ENCODE results near the gene UGT3A2. TPM values are rescaled to one million over a fixed set of nuclear protein-coding genes. Genes with fewer than 3 reads are reported as not detected.

Gene UGT3A2
- total RNA-seq, 1 experiment from 2014 or later, result not detected

- Histone ChIP-seq H3K4me2 (no peak overlapping the region), H3K27ac (no peak overlapping the region), H3K9me3 (ENCODE audit: insufficient read depth, low read depth) (no peaks in the 10 kb centered on the region), H3K79me2 (ENCODE audit: low read depth) (no peaks in the 10 kb centered on the region), H3K36me3 (ENCODE audit: low read depth) (peaks cover 10% of the 10 kb centered on the region; the same call in 1 of the 2 replicates), H3K27me3 (ENCODE audit: insufficient read depth, low read depth) (no peaks in the 10 kb centered on the region), H3K4me3 (no peak overlapping the region), H3F3A (ENCODE audit: insufficient read depth, low read depth) (no peaks in the 10 kb centered on the region), H3K9me2 (ENCODE audit: insufficient read depth) (no peaks in the 10 kb centered on the region), H2AFZ (no peak overlapping the region), H4K20me1 (ENCODE audit: insufficient read depth) (no peaks in the 10 kb centered on the region), H3K4me1 (replicated peaks; ENCODE audit: insufficient read depth) (no peaks in the 10 kb centered on the region)
- ChIA-PET POLR2A (ENCODE audit: unreplicated experiment) (no interaction called here), CTCF (no interaction called here)
- TF ChIP-seq EZH2 (IDR thresholded peaks at IDR 0.05; ENCODE audit: low read depth) (no peak), CTCF (conservative IDR thresholded peaks at IDR 0.05) (no peak)
- intact Hi-C loops (cut with micrococcal nuclease; ENCODE audit: unreplicated experiment), result no loop called here
- no TSS peak for BruUV-seq (replicated peaks)
- peak in 1 of 2 experiments; percentile 49 for DNase-seq
Observed at GRCh38 chr5:36108758-36109460, 42.2 kb upstream of the UGT3A2 start.

GRCh38 chr5:36105819-36106218, 39.1 kb upstream of the UGT3A2 start:
- Histone ChIP-seq H2AFZ (no peak overlapping the region), H3K9me2 (ENCODE audit: insufficient read depth) (no peaks in the 10 kb centered on the region), H3K79me2 (ENCODE audit: low read depth) (no peaks in the 10 kb centered on the region), H3K4me3 (no peak overlapping the region), H3K27me3 (ENCODE audit: insufficient read depth, low read depth) (no peaks in the 10 kb centered on the region), H3F3A (ENCODE audit: insufficient read depth, low read depth) (no peaks in the 10 kb centered on the region), H4K20me1 (ENCODE audit: insufficient read depth) (no peaks in the 10 kb centered on the region), H3K4me1 (replicated peaks; ENCODE audit: insufficient read depth) (no peaks in the 10 kb centered on the region), H3K9me3 (ENCODE audit: insufficient read depth, low read depth) (no peaks in the 10 kb centered on the region), H3K36me3 (ENCODE audit: low read depth) (peaks cover 10% of the 10 kb centered on the region; the same call in 1 of the 2 replicates), H3K27ac (no peak overlapping the region), H3K4me2 (no peak overlapping the region)
- ChIA-PET POLR2A (ENCODE audit: unreplicated experiment) (no interaction called here), CTCF (interaction anchor here (0.5 kb wide), 1 partner anchor 17 kb away, joined by 8 read pairs; no protein-coding TSS in a partner anchor)
- no peak for TF ChIP-seq CTCF (conservative IDR thresholded peaks at IDR 0.05)
- no peak for TF ChIP-seq EZH2 (IDR thresholded peaks at IDR 0.05; ENCODE audit: low read depth)
- DNase-seq, result no peak
- intact Hi-C loops (cut with micrococcal nuclease; ENCODE audit: unreplicated experiment), result no loop called here
- BruUV-seq (replicated peaks), result no TSS peak

- ChIA-PET CTCF (no interaction called here), POLR2A (ENCODE audit: unreplicated experiment) (no interaction called here)
- Histone ChIP-seq H3K9me2 (ENCODE audit: insufficient read depth) (no peaks in the 10 kb centered on the region), H4K20me1 (ENCODE audit: insufficient read depth) (no peaks in the 10 kb centered on the region), H3K36me3 (ENCODE audit: low read depth) (no peaks in the 10 kb centered on the region), H2AFZ (no peak overlapping the region), H3K4me1 (replicated peaks; ENCODE audit: insufficient read depth) (no peaks in the 10 kb centered on the region), H3K79me2 (ENCODE audit: low read depth) (no peaks in the 10 kb centered on the region), H3K4me2 (no peak overlapping the region), H3K27ac (no peak overlapping the region), H3K4me3 (no peak overlapping the region), H3F3A (ENCODE audit: insufficient read depth, low read depth) (no peaks in the 10 kb centered on the region), H3K9me3 (ENCODE audit: insufficient read depth, low read depth) (no peaks in the 10 kb centered on the region), H3K27me3 (ENCODE audit: insufficient read depth, low read depth) (no peaks in the 10 kb centered on the region)
- intact Hi-C loops (cut with micrococcal nuclease; ENCODE audit: unreplicated experiment), result no loop called here
- TF ChIP-seq EZH2 (IDR thresholded peaks at IDR 0.05; ENCODE audit: low read depth) (no peak), CTCF (conservative IDR thresholded peaks at IDR 0.05) (no peak)
- DNase-seq, result no peak
- no TSS peak for BruUV-seq (replicated peaks)
Observed at GRCh38 chr5:36099748-36100147, 33.1 kb upstream of the UGT3A2 start.
